ENCODE measurements around the gene PALM3.
"Not testable (repeated sequence)": the region's sequence is repeated elsewhere in the genome, so short reads cannot be mapped to it uniquely, and the experiment has no call there.

PALM3 gene

DNA sequence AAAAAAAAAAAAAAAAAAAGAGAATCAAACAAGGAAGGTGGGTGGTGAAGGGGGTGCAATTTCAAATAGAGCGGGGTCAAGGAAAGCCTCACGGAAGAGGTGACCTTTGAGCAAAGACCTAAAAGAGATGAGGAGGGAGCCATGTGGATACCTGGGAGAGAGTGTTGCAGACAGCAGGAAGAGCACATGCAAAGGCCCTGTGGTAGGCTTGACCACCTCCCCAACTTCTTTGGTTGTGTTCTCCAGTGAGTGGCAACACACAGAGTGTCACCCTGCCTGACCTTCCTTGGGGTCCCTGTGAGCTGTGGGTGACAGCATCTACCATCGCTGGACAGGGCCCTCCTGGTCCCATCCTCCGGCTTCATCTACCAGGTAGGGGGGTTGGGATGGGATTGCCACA is 11.4 kb downstream of the PALM3 start:
- in situ Hi-C loops (cut with MboI; ENCODE audit: low sequenced_read_pairs, unreplicated experiment), result loop anchor here (25.0 kb wide), 1 partner anchor 438 kb away; no protein-coding TSS in a partner anchor
- DNase-seq (ENCODE audit: low spot score), result no peak
- TF ChIP-seq, protein P1, sequence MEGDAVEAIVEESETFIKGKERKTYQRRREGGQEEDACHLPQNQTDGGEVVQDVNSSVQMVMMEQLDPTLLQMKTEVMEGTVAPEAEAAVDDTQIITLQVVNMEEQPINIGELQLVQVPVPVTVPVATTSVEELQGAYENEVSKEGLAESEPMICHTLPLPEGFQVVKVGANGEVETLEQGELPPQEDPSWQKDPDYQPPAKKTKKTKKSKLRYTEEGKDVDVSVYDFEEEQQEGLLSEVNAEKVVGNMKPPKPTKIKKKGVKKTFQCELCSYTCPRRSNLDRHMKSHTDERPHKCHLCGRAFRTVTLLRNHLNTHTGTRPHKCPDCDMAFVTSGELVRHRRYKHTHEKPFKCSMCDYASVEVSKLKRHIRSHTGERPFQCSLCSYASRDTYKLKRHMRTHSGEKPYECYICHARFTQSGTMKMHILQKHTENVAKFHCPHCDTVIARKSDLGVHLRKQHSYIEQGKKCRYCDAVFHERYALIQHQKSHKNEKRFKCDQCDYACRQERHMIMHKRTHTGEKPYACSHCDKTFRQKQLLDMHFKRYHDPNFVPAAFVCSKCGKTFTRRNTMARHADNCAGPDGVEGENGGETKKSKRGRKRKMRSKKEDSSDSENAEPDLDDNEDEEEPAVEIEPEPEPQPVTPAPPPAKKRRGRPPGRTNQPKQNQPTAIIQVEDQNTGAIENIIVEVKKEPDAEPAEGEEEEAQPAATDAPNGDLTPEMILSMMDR (IDR thresholded peaks at IDR 0.05; ENCODE audit: borderline replicate concordance, control extremely low read depth, extremely low read depth, insufficient read depth, missing control alignments), result no peak

DNA sequence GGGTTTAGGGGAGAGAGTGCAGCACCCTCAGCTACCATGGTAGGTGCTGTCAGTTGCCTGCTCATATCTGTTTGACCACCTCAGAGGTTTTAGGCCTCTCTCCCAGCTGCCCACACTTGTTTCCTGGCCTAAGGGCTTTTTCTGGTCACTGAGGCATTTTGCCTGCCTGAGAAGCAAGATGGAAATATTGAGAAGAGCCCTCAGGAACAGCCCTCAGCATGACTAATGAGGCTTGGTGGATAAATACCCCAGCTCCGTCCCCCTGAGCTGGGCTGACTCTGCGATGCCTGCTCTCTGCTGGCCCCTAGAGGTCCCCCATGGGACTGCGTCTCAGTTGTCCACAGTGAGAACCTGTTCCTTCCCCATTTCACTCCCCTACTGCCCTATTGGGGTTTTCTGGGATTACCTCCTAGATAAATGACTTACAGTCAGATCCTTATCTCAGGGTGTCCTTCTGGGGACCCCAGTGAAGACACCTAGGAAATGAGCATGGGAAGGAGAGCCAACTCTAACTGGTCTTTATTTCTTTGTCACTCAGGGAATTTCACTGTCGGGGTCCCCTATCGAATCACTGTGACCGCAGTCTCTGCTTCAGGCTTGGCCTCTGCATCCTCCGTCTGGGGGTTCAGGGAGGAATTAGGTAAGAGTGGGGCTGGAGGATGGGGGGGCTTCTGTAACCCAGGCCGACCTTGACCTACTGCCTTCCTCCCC is 13.3 kb downstream of the PALM3 start:
- peak; percentile 80 for DNase-seq (ENCODE audit: low spot score)
- TF ChIP-seq, protein P1 (IDR thresholded peaks at IDR 0.05; ENCODE audit: borderline replicate concordance, control extremely low read depth, extremely low read depth, insufficient read depth, missing control alignments), result peak; percentile 79
- in situ Hi-C loops (cut with MboI; ENCODE audit: low sequenced_read_pairs, unreplicated experiment), result no loop called here

DNA sequence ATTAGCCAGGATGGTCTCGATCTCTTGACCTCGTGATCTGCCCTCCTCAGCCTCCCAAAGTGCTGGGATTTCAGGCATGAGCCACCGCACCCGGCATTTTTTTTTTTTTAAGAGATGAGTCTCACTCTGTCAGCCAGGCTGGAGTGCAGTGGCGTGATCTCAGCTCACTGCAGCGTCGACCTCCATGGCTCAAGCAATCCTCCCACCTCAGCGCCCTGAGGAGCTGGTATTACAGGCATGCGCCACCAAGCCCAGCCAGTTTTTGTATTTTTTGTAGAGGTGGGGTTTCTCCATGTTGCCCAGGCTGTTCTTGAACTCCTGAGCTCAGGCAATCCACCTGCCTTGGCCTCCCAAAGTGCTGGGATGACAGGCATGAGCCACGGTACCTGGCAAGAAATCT is 14.0 kb downstream of the PALM3 start:
- in situ Hi-C loops (cut with MboI; ENCODE audit: low sequenced_read_pairs, unreplicated experiment); DNase-seq (ENCODE audit: low spot score): not testable (repeated sequence)

DNA sequence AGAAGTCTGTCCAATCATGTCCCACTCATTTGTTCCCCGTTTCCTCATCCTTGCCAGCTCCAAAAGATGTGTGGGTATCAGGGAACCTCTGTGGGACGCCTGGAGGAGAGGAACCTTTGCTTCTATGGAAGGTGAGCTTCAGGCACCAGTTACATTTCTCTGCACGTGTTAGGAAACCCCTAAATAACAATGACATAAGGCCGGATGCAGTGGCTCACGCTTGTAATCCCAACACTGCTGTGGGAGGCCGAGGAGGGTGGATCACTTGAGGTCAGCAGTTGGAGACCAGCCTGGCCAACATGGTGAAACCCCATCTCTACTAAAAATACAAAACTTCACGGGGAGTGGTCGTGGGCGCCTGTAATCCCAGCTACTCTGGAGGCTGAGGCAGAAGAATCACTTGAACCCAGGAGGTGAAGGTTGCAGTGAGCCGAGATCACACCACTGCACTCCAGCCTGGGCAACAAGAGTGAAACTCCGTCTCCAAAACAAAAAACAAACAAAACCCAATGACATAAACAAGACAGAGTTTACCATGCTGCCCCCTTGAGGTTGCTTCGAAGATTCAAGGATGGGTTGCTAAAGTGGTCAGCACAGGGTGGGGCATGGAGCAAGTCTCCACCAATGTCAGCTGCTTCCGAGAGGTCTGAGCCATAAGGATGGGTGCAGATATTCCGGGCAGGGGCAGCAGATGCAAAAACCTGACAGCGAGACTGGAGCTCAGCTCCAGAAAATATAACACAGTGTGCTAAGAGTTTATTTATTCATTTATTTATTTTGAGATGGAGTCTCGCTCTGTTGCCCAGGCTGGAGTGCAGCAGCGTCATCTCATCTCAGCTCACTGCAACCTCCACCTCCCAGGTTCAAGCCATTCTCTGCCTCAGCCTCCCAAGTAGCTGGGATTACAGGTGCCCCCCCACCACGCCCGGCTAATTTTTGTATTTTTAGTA is 18.9 kb downstream of the PALM3 start:
- in situ Hi-C loops (cut with MboI; ENCODE audit: low sequenced_read_pairs, unreplicated experiment), result not testable (repeated sequence)
- TF ChIP-seq, protein P1 (IDR thresholded peaks at IDR 0.05; ENCODE audit: borderline replicate concordance, control extremely low read depth, extremely low read depth, insufficient read depth, missing control alignments), result peak; percentile 27
- DNase-seq (ENCODE audit: low spot score), result peak; percentile 66

DNA sequence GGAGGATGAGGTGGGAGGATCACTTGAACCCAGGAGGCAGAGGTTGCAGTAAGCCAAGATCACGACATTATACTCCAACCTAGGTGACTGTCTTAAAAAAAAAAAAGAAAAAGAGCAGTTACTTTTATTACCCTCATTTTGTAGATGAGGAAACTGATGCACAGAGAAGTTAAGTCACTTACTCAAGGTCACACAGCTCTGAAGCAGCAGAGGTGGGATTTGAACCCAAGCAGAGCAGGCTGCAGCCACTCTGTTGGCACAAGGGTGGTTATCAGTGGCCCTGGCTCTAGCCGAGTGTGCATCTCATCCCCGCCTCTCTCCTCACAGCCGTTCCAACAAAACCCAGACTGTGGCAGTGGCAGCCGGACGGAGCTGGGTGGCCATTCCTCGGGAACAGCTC is 22.7 kb downstream of the PALM3 start:
- DNase-seq (ENCODE audit: low spot score), result no peak
- in situ Hi-C loops (cut with MboI; ENCODE audit: low sequenced_read_pairs, unreplicated experiment), result no loop called here
- TF ChIP-seq, protein P1 (IDR thresholded peaks at IDR 0.05; ENCODE audit: borderline replicate concordance, control extremely low read depth, extremely low read depth, insufficient read depth, missing control alignments), result no peak

DNA sequence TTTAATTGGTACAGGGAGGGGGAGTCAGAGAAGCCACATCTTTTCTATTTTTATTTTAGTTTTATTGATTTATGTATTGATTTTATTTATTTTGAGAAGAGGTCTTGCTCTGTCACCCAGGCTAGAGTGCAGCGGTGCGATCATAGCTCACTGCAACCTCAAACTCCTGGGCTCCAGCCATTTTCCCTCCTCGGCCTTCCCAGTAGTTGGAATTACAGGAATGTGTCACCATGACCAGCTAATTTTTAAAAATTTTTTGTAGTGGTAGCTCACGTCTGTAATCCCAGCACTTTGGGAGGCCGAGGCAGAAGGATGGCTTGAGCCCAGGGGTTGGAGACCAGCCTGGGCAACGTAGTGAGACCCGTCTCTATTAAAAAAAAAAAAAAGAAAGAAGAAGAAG is 26.2 kb downstream of the PALM3 start:
- in situ Hi-C loops (cut with MboI; ENCODE audit: low sequenced_read_pairs, unreplicated experiment), result no loop called here
- TF ChIP-seq, protein P1 (IDR thresholded peaks at IDR 0.05; ENCODE audit: borderline replicate concordance, control extremely low read depth, extremely low read depth, insufficient read depth, missing control alignments), result no peak
- DNase-seq (ENCODE audit: low spot score), result no peak

DNA sequence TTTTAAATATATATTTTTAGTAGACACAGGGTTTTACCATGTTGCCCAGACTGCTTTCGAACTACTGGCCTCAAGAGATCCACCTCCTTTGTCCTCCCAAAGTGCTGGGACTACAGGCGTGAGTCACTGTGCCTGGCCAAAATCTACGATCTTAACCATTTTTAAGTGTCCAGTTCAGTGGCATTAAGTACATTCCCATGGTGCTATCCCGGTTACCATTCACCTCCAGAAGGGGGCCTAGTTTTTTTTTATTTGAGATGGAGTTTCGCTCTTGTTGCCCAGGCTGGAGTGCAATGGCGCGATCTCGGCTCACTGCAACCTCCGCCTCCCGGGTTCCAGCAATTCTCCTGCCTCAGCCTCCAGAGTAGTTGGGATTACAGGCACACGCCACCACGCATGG is 26.7 kb downstream of the PALM3 start:
- peak; percentile 1 for DNase-seq (ENCODE audit: low spot score)
- in situ Hi-C loops (cut with MboI; ENCODE audit: low sequenced_read_pairs, unreplicated experiment), result not testable (repeated sequence)

All from GM13976 (cell line).